Cardiac fibroblast (primary cell): ENCODE data around the gene GPHN.

Experiments
- DNase-seq, 2 donors: peaks; one replicate each; pipeline versions ENCODE4 v3.0.0 to v3.0.0-alpha.2; 2010; ENCODE audit warnings: low read depth in 2 of 2
- H3K4me3 ChIP-seq, 2 donors: replicated peaks in 1 of 2; 1 replicate in 1 of 2; 2 replicates in 1 of 2; pipeline ENCODE4 v1.5.1; 2011; ENCODE audit warnings: low read depth in 2 of 2, low read length in 2 of 2, mild to moderate bottlenecking in 2 of 2, moderate library complexity in 1 of 2
- CTCF ChIP-seq: IDR thresholded peaks from one replicate; pipeline ENCODE4 v1.5.1; 2011; ENCODE audit warnings: low read depth, mild to moderate bottlenecking, low read length, inconsistent platforms

GPHN gene

GRCh38 chr14:66487164-66487563 lies 20.8 kb upstream of the GPHN start:
- TF ChIP-seq CTCF = no peak
- no peak overlapping the region for H3K4me3 ChIP-seq
- no peak for DNase-seq

GRCh38 chr14:66490143-66491111 lies 17.5 kb upstream of the GPHN start:
- TF ChIP-seq CTCF = no peak
- H3K4me3 ChIP-seq = no peak overlapping the region
- no peak for DNase-seq

- DNase-seq = no peak
- H3K4me3 ChIP-seq = no peak overlapping the region
- no peak for TF ChIP-seq CTCF
Measured at GRCh38 chr14:66493750-66494149, 14.2 kb upstream of the GPHN start.

- peak; percentile 84 to 85 for DNase-seq
- peak; percentile 78 for TF ChIP-seq CTCF
- no peak overlapping the region for H3K4me3 ChIP-seq
Measured at GRCh38 chr14:66495218-66496098, 12.5 kb upstream of the GPHN start.

- DNase-seq = no peak
- no peak for TF ChIP-seq CTCF
- no peak overlapping the region for H3K4me3 ChIP-seq
Measured at GRCh38 chr14:66496188-66496807, 11.6 kb upstream of the GPHN start.

- no peak overlapping the region for H3K4me3 ChIP-seq
- TF ChIP-seq CTCF = no peak
- DNase-seq = no peak
Measured at GRCh38 chr14:66496911-66497310, 11.0 kb upstream of the GPHN start.
